Loucy (cell line): ENCODE results near the gene CHKB.

ENCODE experiments used
- H2AFZ ChIP-seq: fragments of 200-600 bp; sonication (generic); 2 replicates; pipeline ENCODE4 v1.6.0; 2016; ENCODE audit warnings: antibody characterized with exemption, mild to moderate bottlenecking, low read length, moderate library complexity
- H3F3A ChIP-seq: fragments of 200-600 bp; 2 replicates; pipeline ENCODE4 v1.6.0; 2016; ENCODE audit warnings: antibody characterized with exemption, low read depth, mild to moderate bottlenecking
- H3K27me3 ChIP-seq: fragments of 200-600 bp; sonication (generic); 2 replicates; pipeline ENCODE4 v1.6.1; 2014; ENCODE audit warnings: low read length, mild to moderate bottlenecking; ENCODE audit not compliant: insufficient read depth, poor library complexity, severe bottlenecking
- H3K36me3 ChIP-seq: fragments of 200-600 bp; sonication (generic); 2 replicates; pipeline ENCODE4 v1.6.1; 2016; ENCODE audit warnings: low read length; ENCODE audit not compliant: insufficient read depth
- H3K4me1 ChIP-seq: fragments of 200-600 bp; sonication (generic); 2 replicates; pipeline ENCODE4 v1.5.1; 2014; ENCODE audit warnings: low read length, mild to moderate bottlenecking; ENCODE audit not compliant: insufficient read depth, poor library complexity, severe bottlenecking
- H3K4me2 ChIP-seq: fragments of 200-600 bp; sonication (generic); 2 replicates; pipeline ENCODE4 v1.6.0; 2014; ENCODE audit warnings: antibody characterized with exemption, low read length, low read depth, mild to moderate bottlenecking; ENCODE audit not compliant: poor library complexity, severe bottlenecking
- H3K4me3 ChIP-seq: fragments of 200-600 bp; sonication (generic); 2 replicates; pipeline ENCODE4 v1.5.1; 2014; ENCODE audit warnings: low read length, mild to moderate bottlenecking, mixed read lengths; ENCODE audit not compliant: poor library complexity, severe bottlenecking
- H3K79me2 ChIP-seq: fragments of 200-600 bp; sonication (generic); 2 replicates; pipeline ENCODE4 v1.6.1; 2014; ENCODE audit warnings: low read length; ENCODE audit not compliant: insufficient read depth
- H3K9ac ChIP-seq: fragments of 200-600 bp; sonication (generic); 2 replicates; pipeline ENCODE4 v1.6.0; 2014; ENCODE audit warnings: mild to moderate bottlenecking, low read depth, low read length, moderate library complexity; ENCODE audit not compliant: poor library complexity, severe bottlenecking
- H3K9me2 ChIP-seq: fragments of 200-600 bp; sonication (generic); replicated peaks from 2 replicates; pipeline ENCODE4 v1.6.1; 2016; ENCODE audit warnings: low read depth, low read length, mixed read lengths
- H3K9me3 ChIP-seq: fragments of 200-600 bp; sonication (generic); 2 replicates; pipeline ENCODE4 v1.6.1; 2014; ENCODE audit warnings: mild to moderate bottlenecking, antibody characterized with exemption, low read length, low read depth; ENCODE audit not compliant: insufficient read depth
- H4K20me1 ChIP-seq: fragments of 200-600 bp; sonication (generic); 2 replicates; pipeline ENCODE4 v1.6.0; 2014; ENCODE audit warnings: antibody characterized with exemption, low read length, mild to moderate bottlenecking; ENCODE audit not compliant: insufficient read depth, poor library complexity, severe bottlenecking
- EZH2phosphoT487 ChIP-seq: fragments of 200-600 bp; IDR thresholded peaks from 2 replicates; pipeline ENCODE4 v1.6.1; 2018; ENCODE audit warnings: antibody characterized with exemption, mild to moderate bottlenecking, moderate library complexity, borderline replicate concordance
- TF ChIP-seq, protein P1 (sequence below): fragments of 200-600 bp; sonication (generic); conservative IDR thresholded peaks from 2 replicates; pipeline ENCODE4 v1.5.1; 2014; ENCODE audit warnings: mild to moderate bottlenecking, antibody characterized with exemption, low read length

Gene CHKB

DNA sequence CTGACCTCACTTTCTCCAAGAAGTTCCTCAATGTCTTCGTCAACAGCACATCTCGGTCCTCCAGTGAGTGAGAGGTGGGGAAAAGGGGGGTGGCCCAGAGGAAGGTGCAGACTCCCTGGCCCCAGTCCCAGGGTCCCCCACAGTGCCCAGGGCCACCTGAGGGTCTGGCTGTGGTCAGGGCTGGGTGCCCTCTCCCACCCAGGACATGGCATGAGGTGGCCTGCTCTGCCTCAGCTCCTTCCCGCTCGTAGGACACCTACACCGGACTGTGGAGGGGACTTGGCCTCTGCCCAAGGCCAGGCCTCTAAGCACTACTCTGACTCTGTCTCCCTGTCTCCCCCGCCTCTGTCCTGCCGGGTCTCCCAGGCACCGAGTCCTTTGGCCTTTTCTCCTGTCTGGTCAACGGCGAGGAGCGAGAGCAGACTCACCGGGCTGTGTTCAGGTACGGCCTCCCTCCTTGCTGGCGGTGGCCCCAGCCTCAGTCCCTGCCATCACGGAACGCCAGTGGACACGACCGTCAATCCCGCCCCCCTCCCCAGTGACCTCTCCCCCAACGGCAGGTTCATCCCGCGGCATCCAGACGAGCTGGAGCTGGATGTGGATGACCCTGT is 22.5 kb upstream of the CHKB start:
- Histone ChIP-seq H3K79me2 (no peaks in the 10 kb centered on the region), H3K4me2 (no peak overlapping the region), H3K36me3 (no peaks in the 10 kb centered on the region), H3K9ac (no peak overlapping the region), H3K9me2 (no peaks in the 10 kb centered on the region), H3K4me1 (no peaks in the 10 kb centered on the region), H3K4me3 (no peak overlapping the region), H3F3A (no peaks in the 10 kb centered on the region), H2AFZ (no peak overlapping the region), H4K20me1 (no peaks in the 10 kb centered on the region), H3K9me3 (no peaks in the 10 kb centered on the region), H3K27me3 (no peaks in the 10 kb centered on the region)
- TF ChIP-seq, protein P1, sequence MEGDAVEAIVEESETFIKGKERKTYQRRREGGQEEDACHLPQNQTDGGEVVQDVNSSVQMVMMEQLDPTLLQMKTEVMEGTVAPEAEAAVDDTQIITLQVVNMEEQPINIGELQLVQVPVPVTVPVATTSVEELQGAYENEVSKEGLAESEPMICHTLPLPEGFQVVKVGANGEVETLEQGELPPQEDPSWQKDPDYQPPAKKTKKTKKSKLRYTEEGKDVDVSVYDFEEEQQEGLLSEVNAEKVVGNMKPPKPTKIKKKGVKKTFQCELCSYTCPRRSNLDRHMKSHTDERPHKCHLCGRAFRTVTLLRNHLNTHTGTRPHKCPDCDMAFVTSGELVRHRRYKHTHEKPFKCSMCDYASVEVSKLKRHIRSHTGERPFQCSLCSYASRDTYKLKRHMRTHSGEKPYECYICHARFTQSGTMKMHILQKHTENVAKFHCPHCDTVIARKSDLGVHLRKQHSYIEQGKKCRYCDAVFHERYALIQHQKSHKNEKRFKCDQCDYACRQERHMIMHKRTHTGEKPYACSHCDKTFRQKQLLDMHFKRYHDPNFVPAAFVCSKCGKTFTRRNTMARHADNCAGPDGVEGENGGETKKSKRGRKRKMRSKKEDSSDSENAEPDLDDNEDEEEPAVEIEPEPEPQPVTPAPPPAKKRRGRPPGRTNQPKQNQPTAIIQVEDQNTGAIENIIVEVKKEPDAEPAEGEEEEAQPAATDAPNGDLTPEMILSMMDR: no peak
- no peak for TF ChIP-seq EZH2phosphoT487

DNA sequence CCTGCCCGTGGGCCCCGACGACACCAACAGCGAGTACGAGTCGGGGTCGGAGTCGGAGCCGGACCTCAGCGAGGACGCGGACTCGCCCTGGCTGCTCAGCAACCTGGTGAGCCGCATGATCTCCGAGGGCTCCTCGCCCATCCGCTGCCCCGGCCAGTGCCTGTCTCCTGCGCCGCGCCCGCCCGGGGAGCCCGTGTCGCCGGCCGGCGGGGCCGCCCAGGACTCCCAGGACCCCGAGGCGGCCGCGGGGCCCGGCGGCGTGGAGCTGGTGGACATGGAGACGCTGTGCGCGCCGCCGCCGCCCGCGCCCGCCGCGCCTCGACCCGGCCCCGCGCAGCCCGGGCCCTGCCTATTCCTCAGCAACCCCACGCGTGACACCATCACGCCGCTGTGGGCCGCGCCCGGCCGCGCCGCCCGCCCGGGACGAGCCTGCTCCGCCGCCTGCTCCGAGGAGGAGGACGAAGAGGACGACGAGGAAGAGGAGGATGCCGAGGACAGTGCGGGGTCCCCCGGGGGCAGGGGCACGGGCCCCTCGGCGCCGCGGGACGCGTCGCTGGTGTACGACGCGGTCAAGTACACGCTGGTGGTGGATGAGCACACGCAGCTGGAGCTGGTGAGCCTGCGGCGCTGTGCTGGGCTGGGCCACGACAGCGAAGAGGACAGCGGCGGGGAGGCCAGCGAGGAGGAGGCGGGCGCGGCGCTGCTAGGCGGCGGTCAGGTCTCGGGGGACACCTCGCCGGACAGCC is 21.8 kb upstream of the CHKB start:
- no peaks in the 10 kb centered on the region for H3K9me3 ChIP-seq
- H3K36me3 ChIP-seq: no peaks in the 10 kb centered on the region
- H3K4me1 ChIP-seq: no peaks in the 10 kb centered on the region
- TF ChIP-seq, protein P1: no peak
- TF ChIP-seq EZH2phosphoT487: no peak
- no peak overlapping the region for H3K4me3 ChIP-seq
- no peak overlapping the region for H2AFZ ChIP-seq
- no peak overlapping the region for H3K4me2 ChIP-seq
- H3K9me2 ChIP-seq: no peaks in the 10 kb centered on the region
- no peaks in the 10 kb centered on the region for H3F3A ChIP-seq
- no peaks in the 10 kb centered on the region for H3K79me2 ChIP-seq
- H3K9ac ChIP-seq: no peak overlapping the region
- H4K20me1 ChIP-seq: no peaks in the 10 kb centered on the region
- H3K27me3 ChIP-seq: no peaks in the 10 kb centered on the region

DNA sequence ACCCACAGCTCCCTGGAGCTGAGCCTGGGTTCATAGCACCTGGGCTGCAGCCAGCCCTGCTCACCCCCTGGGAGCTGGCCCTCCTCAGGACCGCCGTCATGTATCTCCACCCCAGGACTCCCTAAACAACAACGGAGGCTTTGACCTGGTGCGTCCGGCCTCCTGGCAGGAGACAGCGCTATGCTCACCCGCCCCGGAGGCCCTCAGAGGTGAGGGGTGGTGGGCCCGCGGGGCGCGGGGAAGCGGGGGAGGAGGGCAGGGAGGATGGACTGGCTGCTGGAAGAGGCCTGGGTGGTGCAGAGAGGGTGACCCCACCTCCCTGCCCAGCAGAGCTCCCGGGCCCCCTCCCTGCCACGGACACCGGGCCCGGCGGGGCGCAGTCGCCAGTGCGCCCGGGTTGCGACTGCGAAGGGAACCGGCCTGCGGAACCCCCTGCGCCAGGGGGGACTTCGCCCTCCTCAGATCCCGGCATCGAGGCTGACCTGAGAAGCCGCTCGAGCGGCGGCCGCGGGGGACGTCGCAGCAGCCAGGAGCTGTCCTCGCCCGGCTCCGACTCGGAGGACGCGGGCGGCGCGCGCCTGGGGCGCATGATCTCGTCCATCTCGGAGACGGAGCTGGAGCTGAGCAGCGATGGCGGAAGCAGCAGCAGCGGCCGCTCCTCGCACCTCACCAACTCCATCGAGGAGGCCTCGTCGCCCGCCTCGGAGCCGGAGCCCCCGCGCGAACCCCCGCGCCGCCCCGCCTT is 21.0 kb upstream of the CHKB start:
- Histone ChIP-seq H3K4me1 (no peaks in the 10 kb centered on the region), H3F3A (no peaks in the 10 kb centered on the region), H4K20me1 (no peaks in the 10 kb centered on the region), H3K27me3 (no peaks in the 10 kb centered on the region), H3K4me3 (no peak overlapping the region), H2AFZ (no peak overlapping the region), H3K9me3 (no peaks in the 10 kb centered on the region), H3K9me2 (no peaks in the 10 kb centered on the region), H3K79me2 (no peaks in the 10 kb centered on the region), H3K9ac (no peak overlapping the region), H3K36me3 (no peaks in the 10 kb centered on the region), H3K4me2 (no peak overlapping the region)
- TF ChIP-seq, protein P1: no peak
- no peak for TF ChIP-seq EZH2phosphoT487
